GM19025 (cell line): Measurements from ENCODE around the gene LPAR1.

Source experiments
- ATAC-seq: cut with Tn5 transposase; IDR thresholded peaks from one replicate; pipeline ENCODE4 v1.9.1; 2021; ENCODE audit warnings: mild to moderate bottlenecking, low read depth, moderate library complexity; ENCODE audit not compliant: unreplicated experiment

The LPAR1 gene

DNA sequence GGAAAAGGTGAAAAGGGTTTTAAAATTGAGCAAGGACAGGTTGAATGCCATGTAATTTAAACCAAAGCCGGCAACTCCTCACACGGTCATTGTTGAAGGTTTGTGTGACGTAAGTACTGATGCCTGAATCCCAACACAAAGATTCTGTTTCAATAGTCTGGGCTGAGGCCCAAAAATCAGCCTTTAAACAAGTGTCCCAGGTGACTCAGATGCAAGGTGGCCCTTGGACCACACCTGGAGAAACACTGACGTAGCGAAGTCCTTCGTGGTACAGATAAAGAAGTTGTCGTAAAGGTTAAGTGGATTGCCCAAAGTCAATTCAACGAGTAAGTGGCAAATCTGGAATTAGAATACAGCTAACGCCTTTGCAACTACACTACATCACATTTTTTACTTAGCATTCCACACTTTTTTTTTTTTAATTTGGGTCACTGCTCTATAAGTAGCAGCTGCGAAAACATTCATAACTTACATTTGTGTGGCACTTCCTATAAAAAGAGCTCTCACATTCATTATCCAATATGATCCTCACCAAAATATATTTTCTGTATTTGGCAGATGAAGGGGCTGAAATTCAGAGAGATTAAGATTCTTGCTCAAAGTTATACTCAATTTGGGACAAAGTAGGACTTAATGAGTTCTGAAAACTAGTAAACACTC is 111.3 kb downstream of the LPAR1 start:
- no peak for ATAC-seq

DNA sequence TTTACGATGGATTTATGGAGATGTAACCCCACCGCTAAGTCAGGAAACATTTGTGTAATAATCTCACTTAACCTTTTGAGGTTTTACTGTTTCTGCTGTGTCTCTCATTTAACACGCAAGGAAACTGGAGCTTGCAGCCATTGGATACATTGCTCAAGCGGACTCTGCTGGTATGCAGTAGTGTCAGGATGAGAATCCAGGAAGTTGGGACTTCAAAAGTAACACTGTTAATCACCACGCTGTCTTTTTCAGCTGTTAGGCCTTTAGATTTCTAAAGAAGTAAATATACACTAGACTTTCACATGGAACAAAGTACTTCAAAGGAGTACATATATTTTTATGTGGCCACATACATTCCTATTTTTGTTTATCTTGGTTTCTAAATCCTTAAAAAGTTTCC is 114.7 kb downstream of the LPAR1 start:
- no peak for ATAC-seq

DNA sequence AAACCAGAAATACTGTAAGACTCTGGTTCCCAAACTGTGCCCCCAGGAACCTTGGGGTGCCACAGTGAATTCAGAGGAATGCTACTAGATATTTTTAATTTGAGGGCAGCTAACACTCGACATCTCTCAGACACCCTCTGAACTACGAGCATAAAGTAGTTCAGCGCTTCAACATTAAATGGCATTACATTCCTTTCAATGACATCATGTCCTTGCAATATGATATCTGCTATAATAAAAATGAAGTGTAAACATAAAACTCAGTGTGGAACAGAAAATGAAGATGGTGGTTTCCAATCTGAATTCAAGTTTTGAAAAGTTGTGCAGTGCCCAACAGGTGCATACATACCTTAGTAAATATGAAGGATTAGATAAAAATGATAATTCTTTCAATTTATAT is 116.1 kb downstream of the LPAR1 start:
- ATAC-seq, result no peak

DNA sequence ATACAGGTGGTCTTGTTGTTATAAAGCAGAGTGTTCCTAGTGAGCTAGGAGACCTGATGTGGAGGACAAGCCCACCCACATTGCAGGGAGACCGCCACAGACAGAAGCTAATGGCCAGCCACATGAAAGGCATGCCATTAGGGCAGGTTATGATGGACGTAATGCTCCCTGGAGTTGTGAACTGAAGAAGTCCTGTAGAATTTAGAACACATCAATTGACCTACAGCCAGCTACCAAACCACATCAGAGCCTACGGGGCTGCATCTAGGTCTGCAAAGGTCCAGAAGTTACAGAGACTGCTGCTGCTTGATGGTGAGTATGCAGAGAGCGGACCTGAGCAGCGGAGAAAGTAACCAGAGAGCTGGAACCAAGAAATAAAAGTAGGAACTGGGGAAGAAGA is 116.6 kb downstream of the LPAR1 start:
- ATAC-seq, result no peak

DNA sequence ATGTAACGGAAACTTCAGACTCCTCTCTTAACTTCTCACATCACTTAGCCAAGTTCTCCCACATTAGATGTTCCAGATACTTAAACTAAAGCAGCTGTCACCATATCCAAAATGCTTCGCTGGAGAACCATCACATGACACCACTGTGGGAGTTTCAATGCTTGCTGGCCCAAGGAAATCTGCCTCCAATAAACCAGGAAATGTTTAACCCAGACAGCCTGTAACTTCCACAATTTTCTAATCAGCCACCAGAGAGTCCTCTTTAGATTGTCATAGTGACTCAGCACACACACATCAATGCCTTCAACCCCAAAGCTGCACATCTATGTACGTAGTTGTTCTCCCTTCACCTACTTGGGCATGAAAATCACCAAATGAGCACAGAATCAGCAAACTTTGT is 118.7 kb downstream of the LPAR1 start:
- no peak for ATAC-seq

DNA sequence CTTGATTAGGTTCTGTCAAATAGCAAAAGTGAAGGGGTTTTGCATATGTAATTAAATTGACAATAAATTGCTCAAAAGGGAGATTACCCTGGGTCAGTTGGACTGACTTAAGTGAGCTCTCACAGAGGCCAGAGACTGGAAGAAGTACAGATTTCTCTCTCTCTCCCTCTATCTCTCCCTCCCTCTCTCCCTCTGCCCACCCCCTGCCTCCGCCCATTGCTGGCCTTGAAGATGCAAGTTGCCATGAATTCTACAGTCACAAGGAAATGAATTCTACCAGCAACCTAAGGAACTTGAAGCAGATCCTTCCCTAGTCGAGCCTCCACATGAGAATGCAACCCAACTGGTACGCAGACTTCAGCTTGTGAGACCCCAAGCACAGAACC is 119.2 kb downstream of the LPAR1 start:
- ATAC-seq, result no peak

DNA sequence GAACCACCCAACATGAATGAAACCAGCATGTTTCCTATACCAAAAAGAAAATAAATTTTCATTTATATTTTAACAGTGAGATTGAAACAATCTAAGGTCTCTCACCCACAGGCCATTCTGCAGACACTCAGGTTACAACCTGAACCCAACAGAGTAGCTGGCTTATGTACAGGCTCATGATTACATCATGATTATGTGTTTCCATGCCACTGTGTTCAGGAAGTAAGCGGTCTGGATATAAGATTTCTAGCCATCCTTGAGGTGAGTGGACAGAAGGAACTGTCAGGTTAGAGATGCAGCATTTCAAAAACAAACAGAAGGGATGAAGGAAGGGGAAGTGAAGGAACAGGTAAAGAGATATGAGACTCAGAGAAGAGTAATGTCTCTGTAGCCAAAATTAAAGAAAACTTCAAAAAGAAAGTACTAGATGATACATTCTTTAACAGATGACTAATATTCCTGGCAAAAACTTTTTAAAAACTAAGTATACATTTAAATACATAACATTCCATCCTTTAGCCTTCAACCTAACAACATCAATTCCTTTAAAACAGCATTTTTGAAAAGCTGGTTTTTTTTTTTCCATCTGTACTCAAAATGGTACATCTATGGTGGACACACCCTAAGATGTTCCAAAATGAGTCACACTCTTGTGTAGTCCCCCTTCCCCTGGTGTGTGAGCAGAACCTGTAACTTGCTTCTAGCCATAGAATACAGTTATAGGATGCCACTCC is 119.8 kb downstream of the LPAR1 start:
- ATAC-seq, result no peak

DNA sequence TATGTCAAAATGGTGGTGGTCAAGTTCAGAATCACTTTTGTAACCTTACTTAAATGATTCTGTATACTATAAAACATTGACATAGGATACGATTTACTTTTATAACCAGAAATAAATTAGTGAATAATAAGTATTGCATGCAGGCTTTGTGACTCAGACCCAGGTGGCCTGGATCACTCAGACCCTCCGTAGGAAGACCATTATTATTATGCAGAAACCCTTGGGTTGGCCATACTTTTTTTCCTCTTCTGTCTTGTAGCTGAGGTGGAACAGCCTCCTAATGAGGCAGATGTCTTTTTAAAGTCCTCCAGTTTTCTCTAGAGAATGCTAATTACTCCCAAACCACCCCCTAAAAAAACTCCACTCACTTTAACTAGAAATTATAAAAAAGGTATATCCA is 121.9 kb downstream of the LPAR1 start:
- no peak for ATAC-seq

DNA sequence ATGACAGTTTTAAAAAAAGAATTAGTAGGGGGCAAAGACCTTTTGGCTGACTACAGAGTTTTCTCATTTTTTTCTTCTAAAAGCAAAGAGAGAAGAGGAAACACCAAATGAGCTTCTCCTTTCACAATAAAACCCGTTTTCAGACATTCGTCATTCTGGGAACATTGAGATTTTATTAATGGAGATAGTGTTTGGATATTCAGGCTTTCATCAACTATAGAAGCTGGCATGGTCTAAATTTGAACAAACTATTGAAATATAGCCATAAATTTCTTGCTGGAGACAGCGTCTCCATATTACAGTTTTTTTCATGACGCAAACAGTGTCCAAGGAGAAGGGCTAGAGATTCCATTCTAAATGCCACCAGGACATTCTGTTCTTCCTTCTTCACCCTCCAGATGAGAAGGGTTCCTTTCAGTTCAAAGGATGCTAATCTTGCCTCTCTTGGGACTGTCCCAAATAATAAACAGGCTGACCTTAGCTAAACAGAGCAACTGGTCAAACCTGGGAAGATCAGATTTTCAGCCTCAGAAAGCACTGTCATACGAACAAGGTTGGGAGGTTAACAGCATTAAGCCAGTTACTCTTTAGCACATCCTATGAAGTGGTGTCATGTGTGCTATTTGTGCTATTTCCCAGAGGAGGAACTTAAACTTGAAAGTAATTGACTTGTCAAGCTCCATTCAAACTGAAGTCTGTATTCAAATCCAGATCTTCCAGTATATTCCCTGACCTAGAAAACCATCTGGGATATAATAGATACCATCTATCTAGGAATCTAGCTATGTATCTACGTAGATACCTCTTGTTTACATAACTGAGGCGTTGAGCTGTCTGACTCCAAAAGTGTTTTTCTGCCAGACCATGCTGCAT is 125.6 kb downstream of the LPAR1 start:
- no peak for ATAC-seq

DNA sequence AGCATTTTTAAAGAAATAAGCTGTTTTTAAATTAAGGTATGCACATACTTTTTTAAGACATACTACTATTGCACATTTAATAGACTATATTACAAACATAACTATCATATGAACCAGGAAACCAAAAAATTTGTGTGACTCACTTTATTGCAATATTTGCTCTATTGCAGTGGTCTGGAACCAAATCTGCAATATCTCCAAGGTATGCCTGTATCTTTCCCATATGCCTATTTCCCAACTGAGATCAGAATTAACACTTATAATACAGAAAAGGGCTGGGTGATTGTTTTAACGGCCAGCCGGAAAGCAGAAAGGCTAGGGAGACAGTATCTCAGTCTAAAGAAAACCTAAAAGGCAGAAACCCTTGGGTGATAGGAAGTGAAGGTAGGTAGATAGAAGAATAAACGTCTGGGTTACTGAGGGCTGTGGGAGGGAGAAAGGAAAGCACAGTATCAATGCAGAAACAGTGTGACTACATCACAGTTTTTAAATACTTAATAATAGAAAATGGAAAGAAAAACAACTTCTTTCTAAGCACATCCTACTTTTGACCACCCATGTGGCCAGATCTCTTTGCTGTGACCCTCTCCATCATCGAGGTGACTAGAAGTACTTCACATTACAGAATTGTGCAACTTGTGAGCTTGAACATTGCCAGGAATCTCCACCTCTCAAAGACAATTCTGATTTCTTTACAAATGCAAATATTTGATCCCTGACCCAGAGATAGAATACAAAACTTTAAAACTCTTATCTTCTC is 126.4 kb downstream of the LPAR1 start:
- no peak for ATAC-seq

DNA sequence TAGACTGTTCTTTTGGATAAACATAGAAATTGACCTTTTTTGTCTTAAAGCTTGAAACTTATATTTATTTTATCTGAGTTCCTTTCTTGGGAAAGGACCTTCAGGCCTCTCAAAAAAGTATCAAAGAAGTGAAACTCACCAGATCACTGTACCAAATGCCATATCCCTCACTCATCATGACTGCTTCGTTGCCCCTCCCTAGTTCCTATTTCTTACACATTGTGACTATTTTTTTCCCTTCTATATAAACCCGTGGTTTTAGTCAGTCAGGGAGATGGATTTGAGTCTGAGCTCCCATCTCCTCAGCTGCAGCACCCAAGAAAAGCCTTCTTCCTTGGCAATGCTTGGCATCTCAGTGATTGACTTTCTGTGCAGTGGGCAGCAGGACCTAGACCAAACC is 129.4 kb downstream of the LPAR1 start:
- no peak for ATAC-seq

DNA sequence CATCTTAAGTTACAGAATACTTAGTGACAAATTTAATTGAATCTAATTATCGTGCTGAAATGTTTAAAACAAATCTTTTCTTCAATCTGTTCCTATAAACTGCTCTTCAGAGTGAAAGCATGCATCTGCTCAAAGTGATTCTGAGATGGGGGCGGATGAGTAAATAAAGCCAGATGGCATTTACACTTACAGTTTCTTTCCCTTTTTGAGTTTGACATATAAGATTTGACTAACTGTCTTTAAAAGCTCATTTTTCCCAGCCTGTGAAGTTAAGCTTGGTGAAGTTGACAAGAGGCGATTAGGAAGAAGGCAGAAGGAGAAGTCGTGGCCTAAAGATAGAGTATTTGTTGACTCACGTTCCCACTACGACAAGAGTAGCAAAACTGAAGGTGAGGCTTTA is 137.4 kb downstream of the LPAR1 start:
- ATAC-seq, result no peak

DNA sequence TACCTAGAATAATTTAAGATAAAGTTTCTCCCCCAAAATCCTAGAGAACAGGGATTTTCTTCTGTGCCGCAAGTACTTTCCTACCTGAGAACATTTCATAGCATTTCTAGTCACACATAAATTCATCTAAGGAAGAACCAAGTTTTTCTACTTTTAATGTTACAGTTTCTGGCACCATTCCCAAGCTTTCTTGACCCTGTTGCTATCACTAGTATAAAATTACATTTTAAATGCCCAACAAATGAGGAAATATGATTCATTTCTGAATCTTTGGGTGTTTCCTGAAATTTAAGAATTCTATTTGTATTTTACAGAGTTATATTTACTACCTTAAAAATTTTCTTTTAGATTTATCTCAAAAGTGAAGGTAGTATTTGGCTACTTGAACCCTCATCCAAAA is 137.8 kb downstream of the LPAR1 start:
- ATAC-seq, result no peak

DNA sequence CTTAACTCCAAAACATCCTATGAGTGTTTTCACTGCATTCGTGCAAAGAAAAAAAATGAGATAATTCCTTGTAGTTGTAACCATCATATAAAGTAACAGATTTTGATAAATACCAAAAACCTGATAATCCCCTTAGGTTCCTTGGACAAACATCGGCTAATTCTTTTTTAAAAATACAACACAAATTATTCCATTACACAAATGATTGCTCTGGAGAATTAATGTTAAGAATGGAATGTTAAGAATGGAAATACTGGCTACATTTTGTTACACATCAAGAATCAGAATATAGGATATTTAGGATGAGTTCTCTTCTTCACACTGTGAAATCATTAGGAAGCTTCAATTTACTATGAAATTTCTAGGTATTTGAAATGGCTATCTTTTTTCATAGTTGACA is 139.4 kb downstream of the LPAR1 start:
- ATAC-seq, result no peak

DNA sequence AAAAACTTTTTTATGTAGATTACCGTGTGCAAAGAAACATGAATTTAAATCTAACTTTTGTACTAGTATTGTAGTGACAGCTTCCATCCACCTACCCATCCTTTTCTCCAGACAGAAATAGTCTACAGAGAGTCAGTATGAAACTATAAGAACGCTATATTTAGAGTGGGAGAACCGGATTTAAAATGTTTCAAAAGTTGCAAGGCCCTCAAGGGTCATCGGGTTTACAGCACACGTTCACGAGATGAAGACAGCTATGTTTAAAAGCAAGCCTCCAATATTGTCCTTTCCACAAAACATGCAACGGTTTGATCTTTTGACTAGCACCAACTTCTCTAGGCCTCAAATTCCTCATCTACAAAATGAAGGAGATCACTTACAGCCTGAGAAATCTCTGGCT is 139.9 kb downstream of the LPAR1 start:
- no peak for ATAC-seq

DNA sequence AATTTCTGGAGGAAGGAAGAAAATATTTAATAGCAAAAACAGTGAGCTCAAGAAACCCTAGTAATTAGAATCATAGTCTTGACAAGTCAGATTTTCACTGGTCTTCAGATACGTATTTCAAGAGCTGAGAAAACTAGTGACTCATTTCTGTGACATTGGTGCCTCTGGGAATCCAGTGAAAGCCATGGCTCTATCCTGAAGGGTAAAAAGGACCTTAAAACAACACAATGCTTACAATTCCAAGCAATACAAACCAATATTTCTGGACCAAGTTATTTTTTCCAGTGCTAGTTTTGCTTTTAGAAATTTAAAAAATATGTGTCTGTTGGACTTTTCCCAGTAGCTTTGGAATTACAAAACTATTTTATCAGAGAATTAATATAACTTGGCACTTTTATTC is 140.3 kb downstream of the LPAR1 start:
- ATAC-seq, result no peak

DNA sequence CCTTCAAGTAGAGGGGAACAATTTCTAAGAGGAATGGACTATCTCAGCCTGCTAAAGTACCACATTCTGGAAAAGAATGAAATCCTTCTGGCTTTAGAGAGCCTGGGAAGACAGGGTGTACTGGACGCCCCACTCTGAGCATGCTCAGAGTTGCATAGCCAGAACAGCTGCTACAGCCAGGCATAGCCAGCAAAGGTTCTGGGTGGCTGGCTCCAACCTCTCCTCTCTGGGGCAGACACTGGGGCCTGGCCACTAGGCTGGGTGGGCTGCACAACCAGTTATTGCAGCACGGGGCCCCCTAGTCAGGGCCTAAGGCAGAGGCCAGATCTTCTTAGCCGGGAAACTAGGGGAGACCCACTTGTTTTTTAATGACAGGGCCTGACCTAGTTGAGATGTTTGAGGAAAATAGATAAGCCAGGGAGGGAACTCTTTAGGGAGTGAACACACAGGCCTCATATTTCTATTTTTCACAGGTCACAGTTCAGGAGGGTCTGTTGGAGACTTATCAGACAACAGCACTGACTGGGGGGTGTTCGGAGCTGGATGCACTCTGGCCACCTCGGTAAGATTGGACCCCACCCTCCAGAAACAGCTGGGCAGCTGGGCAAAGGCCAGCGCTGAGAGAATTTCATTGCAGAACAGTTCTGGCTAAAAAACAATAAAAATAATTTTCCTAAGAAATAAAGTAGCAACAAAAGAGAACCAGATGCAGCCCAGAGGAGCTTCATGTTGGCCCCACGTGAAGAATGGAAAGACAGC is 142.9 kb downstream of the LPAR1 start:
- no peak for ATAC-seq

DNA sequence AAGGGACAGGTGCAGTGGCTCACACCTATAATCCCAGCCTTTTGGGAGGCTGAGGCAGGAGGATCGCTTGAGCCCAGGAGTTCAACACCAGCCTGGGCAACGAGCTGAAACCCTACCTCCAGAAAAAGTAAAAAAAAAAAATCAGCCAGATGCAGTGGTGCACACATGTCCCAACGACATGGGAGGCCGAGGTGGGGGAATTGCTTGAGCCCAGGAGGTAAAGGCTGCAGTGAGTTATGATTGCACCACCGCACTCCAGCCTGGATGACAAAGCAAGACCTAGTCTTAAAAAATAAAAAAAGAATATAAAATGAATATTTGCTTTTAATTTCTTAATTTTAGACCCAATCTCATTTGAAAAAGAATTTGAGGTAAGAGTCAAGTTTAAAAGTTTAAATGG is 143.5 kb downstream of the LPAR1 start:
- ATAC-seq, result no peak

DNA sequence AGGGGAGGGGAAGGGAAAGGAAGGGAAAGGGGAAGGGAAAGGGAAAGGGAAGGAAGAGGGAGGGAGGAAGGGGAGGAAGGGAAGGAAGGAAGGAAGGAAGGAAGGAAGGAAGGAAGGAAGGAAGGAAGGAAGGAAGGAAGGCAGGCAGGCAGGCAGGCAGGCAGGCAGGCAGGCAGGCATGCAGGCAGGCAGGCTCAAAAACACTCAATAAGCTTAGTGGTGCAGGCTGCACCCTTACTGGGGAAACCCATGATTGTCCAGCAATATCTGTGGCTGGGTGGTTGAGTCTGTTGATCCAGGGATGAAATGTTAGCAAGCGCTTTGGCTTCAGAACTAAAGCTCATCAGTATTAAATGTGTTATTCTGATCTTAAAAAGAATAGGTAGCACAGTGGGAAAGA is 145.6 kb downstream of the LPAR1 start:
- ATAC-seq, result no peak

DNA sequence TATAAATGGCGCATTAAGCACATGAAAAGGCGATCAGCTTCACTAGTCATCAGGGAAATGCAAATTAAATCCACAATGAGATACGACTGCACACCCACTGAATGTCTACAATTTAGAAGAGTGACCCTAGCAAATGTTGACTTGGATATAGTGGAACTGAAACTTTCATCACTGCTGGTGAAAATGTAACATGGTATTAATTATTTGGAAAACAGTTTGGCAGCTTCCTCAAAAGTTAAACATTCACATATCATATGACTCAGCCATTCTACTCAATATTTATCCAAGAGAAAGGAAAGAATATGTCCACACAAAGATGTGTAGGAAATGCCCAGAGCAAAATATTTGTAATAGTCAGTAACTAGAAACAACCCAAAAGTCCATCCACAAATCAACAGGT is 146.5 kb downstream of the LPAR1 start:
- no peak for ATAC-seq
